PFSK-1 (cell line): Measurements from ENCODE around the gene PLOD3.

Source experiments
- FOXP2 ChIP-seq: optimal IDR thresholded peaks from 2 replicates; pipeline ENCODE3; 2011; ENCODE audit warnings: borderline replicate concordance, control low read depth, inconsistent platforms; ENCODE audit not compliant: insufficient read depth; ENCODE audit errors: extremely low read length, extremely low read depth
- POLR2AphosphoS5 ChIP-seq: IDR thresholded peaks from 2 replicates; pipeline ENCODE4 v1.6.1; 2012; ENCODE audit warnings: low read depth, mild to moderate bottlenecking, control low read depth, low read length, moderate library complexity
- REST ChIP-seq, 2 experiments: IDR thresholded peaks; 2 replicates each; pipeline versions ENCODE4 v1.6.1 to v1.8.0; 2011 to 2012; ENCODE audit warnings: low read depth in 2 of 2, low read length in 2 of 2, control low read depth in 1 of 2, inconsistent platforms in 1 of 2, mild to moderate bottlenecking in 1 of 2, moderate library complexity in 1 of 2; ENCODE audit not compliant: insufficient read depth in 1 of 2
- SIN3A ChIP-seq: IDR thresholded peaks from 2 replicates; pipeline ENCODE4 v1.6.1; 2012; ENCODE audit warnings: mild to moderate bottlenecking, low read length, moderate library complexity, borderline replicate concordance; ENCODE audit not compliant: insufficient read depth
- TAF1 ChIP-seq: IDR thresholded peaks from 2 replicates; pipeline ENCODE4 v1.6.1; 2012; ENCODE audit warnings: low read length, control low read depth, borderline replicate concordance; ENCODE audit not compliant: insufficient read depth

PLOD3 gene

GRCh38 chr7:101210143-101210542 lies 7.2 kb downstream of the PLOD3 start:
- TF ChIP-seq POLR2AphosphoS5 (no peak), FOXP2 (no peak), SIN3A (no peak), REST (IDR thresholded peaks at IDR 0.05; ENCODE audit: insufficient read depth in 1 of 2, low read depth in 2 of 2, low read length in 2 of 2) (no peak), TAF1 (no peak)

DNA sequence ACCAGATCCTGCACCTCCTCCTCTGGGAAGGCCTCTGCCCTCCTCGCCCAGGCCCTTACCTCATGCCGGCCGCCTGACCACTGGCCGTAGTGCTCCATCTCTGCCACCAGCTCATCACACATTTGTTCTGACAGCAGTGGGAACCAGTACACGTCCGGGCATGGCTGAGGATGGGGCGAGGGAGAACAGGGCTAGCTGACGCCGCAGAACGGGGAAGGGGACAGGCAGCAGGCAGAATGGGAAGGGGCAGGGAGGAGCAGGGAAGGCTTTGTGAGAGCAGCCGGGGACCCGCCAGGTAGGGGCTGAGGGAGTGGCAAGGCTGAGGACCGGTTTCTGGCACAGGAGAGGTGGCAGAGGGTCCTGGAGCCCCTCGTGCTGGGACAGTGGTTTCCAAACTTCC lies 8.6 kb downstream of the PLOD3 start:
- no peak for TF ChIP-seq REST (IDR thresholded peaks at IDR 0.05; ENCODE audit: insufficient read depth in 1 of 2, low read depth in 2 of 2, low read length in 2 of 2)
- TF ChIP-seq SIN3A = no peak
- TF ChIP-seq FOXP2 = no peak
- TF ChIP-seq POLR2AphosphoS5 = no peak
- no peak for TF ChIP-seq TAF1

DNA sequence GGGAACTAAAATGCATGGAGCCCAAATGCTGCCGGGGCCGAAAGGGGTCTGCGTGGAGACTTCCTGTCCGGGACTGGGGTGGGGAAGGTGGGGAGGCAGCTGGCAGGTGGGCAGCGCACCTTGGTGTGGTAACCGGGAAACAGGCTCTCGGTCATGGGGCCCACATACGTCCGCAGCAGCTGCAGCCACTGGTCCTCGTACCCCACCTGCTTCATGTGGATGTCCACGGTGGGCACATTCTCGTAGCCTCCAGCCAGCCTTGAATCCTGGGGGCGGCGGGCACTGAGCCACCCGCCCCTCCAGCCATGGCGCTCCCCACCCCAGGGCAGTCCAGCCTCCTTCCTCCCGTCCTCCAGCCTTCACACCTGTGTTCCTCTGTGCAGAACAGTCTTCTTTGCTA lies 9.9 kb downstream of the PLOD3 start:
- TF ChIP-seq FOXP2 (no peak), TAF1 (no peak), POLR2AphosphoS5 (no peak; the same call in 1 of the 2 replicates), SIN3A (no peak), REST (IDR thresholded peaks at IDR 0.05; ENCODE audit: insufficient read depth in 1 of 2, low read depth in 2 of 2, low read length in 2 of 2) (no peak)

- no peak for TF ChIP-seq REST (IDR thresholded peaks at IDR 0.05; ENCODE audit: insufficient read depth in 1 of 2, low read depth in 2 of 2, low read length in 2 of 2)
- TF ChIP-seq TAF1 = no peak
- no peak for TF ChIP-seq FOXP2
- TF ChIP-seq POLR2AphosphoS5 = no peak
- no peak for TF ChIP-seq SIN3A
Observed at GRCh38 chr7:101206665-101207042, 10.7 kb downstream of the PLOD3 start.
